Epithelial cell of proximal tubule (primary cell): ENCODE measurements around the gene EXTL1. TPM values are rescaled to one million over a fixed set of nuclear protein-coding genes. Genes with fewer than 3 reads are reported as not detected.

Experiments used
- DNase-seq: peaks from one replicate; pipeline ENCODE4 v3.0.0-alpha.2; 2011; ENCODE audit warnings: low read depth
- H3K4me3 ChIP-seq: 2 replicates; pipeline ENCODE4 v1.5.1; 2011; ENCODE audit warnings: low read depth, mild to moderate bottlenecking, low read length
- CTCF ChIP-seq: conservative IDR thresholded peaks from 2 replicates; pipeline ENCODE4 v1.5.1; 2012; ENCODE audit warnings: low read depth, mild to moderate bottlenecking, low read length
- total RNA-seq: library from RNA; depleted of rRNA; stranded (reverse); fragments of >200 nt; gene quantifications from 2 replicates; pipeline ENCODE4 v1.2.3, GENCODE V29; 2015

Gene EXTL1
- total RNA-seq, 1 donor from 2014 or later: 0.12 TPM

- peak; percentile 99 for TF ChIP-seq CTCF
Observed at GRCh38 chr1:25997828-25998761, 23.5 kb upstream of the EXTL1 start, which contains the start of gene PAFAH2. PAFAH2 (minus strand) TSS chr1:25998063; CDS start chr1:25990816, 7,247 bp downstream.

GRCh38 chr1:25999041-25999800, 22.4 kb upstream of the EXTL1 start:
- no peak for DNase-seq
- TF ChIP-seq CTCF: no peak

More at GRCh38 chr1:25997828-25998761, 23.5 kb upstream of the EXTL1 start, which contains the start of gene PAFAH2:
- peak within 1 kb of the TSS; percentile 69 for H3K4me3 ChIP-seq
- DNase-seq: peak; percentile 97

DNA sequence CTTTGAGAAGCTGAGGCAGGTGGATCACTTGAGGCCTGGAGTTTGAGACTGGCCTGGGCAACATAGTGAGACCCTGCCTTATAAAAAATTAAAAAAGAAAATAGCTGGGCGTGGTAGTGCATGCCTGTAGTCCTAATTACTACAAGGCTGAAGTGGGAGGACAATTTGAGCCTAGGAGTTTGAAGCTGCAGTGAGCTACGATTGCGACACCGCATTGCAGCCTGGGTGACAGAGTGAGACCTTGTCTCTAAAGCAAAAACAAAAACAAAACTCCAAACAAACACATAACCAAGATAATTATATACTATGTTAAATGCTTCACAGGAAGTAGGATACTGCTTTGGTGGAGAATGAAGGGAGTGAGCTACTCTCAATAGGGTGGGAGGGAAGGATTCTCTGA, 18.3 kb upstream of the EXTL1 start:
- no peak for DNase-seq
- no peak for TF ChIP-seq CTCF
- H3K4me3 ChIP-seq: no peak overlapping the region

More at GRCh38 chr1:25999041-25999800, 22.4 kb upstream of the EXTL1 start:
- no peak overlapping the region for H3K4me3 ChIP-seq

DNA sequence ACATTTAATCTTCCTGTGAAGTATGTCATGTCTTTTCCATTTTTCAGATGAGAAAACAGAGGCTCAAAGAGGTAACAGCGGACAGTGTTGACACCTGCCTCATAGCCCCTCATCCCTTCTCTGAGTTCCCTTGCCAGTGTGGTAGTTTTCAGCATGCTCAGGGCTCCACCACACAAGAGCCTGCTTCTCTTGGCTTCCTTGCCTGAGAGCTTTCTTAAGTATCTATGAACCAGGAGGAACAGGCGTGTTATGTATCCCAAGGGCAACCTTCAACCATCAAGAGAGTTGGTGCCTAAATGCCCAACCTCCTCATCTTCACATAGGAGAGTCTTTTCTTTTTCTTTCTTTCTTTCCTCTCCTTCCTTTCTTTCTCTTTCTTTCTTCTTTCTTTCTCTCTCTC, 17.8 kb upstream of the EXTL1 start:
- TF ChIP-seq CTCF: no peak
- DNase-seq: no peak

GRCh38 chr1:26005434-26006105, 16.0 kb upstream of the EXTL1 start:
- no peak for DNase-seq
- no peak for TF ChIP-seq CTCF
- no peak overlapping the region for H3K4me3 ChIP-seq

More for the DNA sequence above, 17.8 kb upstream of the EXTL1 start:
- H3K4me3 ChIP-seq: no peak overlapping the region

DNA sequence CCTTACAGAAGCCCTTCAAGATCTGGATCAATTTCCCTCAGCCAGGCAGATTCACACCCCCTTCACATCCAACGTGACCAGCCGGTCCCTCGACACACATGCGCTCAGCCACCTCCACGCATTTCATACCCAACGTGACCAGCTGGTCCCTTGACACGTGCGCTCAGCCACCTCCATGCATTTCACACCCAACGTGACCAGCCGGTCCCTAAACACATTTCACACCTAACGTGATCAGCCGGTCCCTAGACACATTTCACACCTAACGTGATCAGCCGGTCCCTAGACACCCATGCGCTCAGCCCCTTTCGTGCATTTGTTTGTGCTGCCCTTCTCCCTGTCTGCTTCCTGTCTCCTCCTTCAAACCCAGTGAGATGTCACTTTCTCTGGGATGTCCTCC, 14.9 kb upstream of the EXTL1 start:
- no peak for TF ChIP-seq CTCF
- H3K4me3 ChIP-seq: no peak overlapping the region
- no peak for DNase-seq
